ENCODE measurements around the gene DYNC2LI1.

The DYNC2LI1 gene

GRCh38 chr2:43777306-43777926, 3.6 kb downstream of the DYNC2LI1 start:
- DNase-seq (ENCODE audit: low read depth): no peak
- H3K4me3 ChIP-seq (ENCODE audit: control insufficient read depth, low read depth, low read length): no peak overlapping the region
- TF ChIP-seq, protein P1, sequence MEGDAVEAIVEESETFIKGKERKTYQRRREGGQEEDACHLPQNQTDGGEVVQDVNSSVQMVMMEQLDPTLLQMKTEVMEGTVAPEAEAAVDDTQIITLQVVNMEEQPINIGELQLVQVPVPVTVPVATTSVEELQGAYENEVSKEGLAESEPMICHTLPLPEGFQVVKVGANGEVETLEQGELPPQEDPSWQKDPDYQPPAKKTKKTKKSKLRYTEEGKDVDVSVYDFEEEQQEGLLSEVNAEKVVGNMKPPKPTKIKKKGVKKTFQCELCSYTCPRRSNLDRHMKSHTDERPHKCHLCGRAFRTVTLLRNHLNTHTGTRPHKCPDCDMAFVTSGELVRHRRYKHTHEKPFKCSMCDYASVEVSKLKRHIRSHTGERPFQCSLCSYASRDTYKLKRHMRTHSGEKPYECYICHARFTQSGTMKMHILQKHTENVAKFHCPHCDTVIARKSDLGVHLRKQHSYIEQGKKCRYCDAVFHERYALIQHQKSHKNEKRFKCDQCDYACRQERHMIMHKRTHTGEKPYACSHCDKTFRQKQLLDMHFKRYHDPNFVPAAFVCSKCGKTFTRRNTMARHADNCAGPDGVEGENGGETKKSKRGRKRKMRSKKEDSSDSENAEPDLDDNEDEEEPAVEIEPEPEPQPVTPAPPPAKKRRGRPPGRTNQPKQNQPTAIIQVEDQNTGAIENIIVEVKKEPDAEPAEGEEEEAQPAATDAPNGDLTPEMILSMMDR (IDR thresholded peaks at IDR 0.05; ENCODE audit: control insufficient read depth, insufficient read depth, low read depth, low read length, missing control alignments): no peak

GRCh38 chr2:43778233-43778632, 4.4 kb downstream of the DYNC2LI1 start:
- TF ChIP-seq, protein P1 (IDR thresholded peaks at IDR 0.05; ENCODE audit: control insufficient read depth, insufficient read depth, low read depth, low read length, missing control alignments): no peak
- no peak overlapping the region for H3K4me3 ChIP-seq (ENCODE audit: control insufficient read depth, low read depth, low read length)
- no peak for DNase-seq (ENCODE audit: low read depth)

- no peak overlapping the region for H3K4me3 ChIP-seq (ENCODE audit: control insufficient read depth, low read depth, low read length)
- TF ChIP-seq, protein P1 (IDR thresholded peaks at IDR 0.05; ENCODE audit: control insufficient read depth, insufficient read depth, low read depth, low read length, missing control alignments): no peak
- no peak for DNase-seq (ENCODE audit: low read depth)
These were observed 14.1 kb downstream of the DYNC2LI1 start for GRCh38 chr2:43787895-43788294.

DNA sequence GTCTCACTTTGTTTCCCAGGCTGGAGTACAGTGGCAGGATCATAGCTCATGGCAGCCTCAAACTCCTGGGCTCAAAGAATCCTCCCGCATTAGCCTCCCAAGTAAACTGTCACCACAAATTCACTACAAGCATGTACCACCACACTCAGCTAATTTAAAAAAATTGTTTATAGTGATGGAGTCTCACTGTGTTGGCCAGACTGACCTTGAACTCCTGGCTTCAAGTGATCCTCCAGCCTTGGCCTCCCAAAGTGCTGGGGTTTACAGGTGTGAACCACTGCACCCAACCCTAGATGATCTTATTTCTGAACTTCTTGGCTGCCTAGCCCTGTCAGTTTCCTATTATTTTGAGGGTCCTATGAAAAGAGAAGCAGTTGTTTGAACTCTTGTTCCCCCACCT, 14.8 kb downstream of the DYNC2LI1 start:
- DNase-seq (ENCODE audit: low read depth): no peak
- H3K4me3 ChIP-seq (ENCODE audit: control insufficient read depth, low read depth, low read length): no peak overlapping the region
- TF ChIP-seq, protein P1 (IDR thresholded peaks at IDR 0.05; ENCODE audit: control insufficient read depth, insufficient read depth, low read depth, low read length, missing control alignments): no peak

- TF ChIP-seq, protein P1 (IDR thresholded peaks at IDR 0.05; ENCODE audit: control insufficient read depth, insufficient read depth, low read depth, low read length, missing control alignments): no peak
- no peak overlapping the region for H3K4me3 ChIP-seq (ENCODE audit: control insufficient read depth, low read depth, low read length)
- DNase-seq (ENCODE audit: low read depth): no peak
These were observed 16.3 kb downstream of the DYNC2LI1 start for GRCh38 chr2:43790147-43790546.

DNA sequence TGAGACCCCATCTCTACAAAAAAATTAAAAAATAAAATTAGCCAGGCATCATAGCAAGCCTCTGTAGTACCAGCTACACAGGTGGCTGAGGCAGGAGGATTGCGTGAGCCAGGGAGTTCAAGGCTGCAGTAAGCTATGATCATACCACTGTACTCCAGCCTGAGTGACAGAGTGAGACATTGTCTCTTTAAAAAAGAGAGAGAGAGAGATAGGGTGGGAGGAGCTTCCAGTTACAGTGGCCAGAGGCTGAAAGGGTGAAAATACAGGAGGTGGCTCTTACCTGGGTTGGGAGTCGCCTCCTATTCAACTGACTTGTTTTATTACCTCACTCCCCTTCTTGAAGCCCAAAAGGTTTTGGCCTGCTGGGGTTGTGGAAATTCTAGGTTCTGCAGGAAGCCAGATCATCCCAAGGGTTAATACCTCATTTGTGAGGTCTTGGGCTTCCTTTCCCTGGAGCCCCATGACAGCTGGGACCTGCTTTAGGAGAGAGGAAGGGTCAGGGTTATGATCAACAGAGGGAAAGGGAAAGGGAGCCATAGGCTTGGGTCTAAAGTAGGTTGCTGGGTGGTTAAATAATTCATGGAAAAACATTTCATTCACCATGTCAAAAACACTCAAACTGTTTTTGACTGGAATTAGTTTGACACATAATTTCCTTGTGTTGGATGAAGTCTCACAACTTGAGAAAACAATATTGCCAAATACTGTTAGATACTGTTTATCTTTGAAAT, 17.4 kb downstream of the DYNC2LI1 start:
- no peak for DNase-seq (ENCODE audit: low read depth)
- no peak overlapping the region for H3K4me3 ChIP-seq (ENCODE audit: control insufficient read depth, low read depth, low read length)
- TF ChIP-seq, protein P1 (IDR thresholded peaks at IDR 0.05; ENCODE audit: control insufficient read depth, insufficient read depth, low read depth, low read length, missing control alignments): no peak

Measured in AG09309 (cell line).